Upper lobe of right lung (tissue), 1 donor: ENCODE data around the gene BRD1. TPM values are rescaled to one million over a fixed set of nuclear protein-coding genes. Genes with fewer than 3 reads are reported as not detected.

ENCODE experiments used
- ATAC-seq: fragments of 200-7000 bp; cut with Tn5 transposase; one replicate; pipeline ENCODE4 v1.9.1; 2020; ENCODE audit warnings: mild to moderate bottlenecking, moderate library complexity
- DNase-seq: peaks from one replicate; pipeline ENCODE4 v3.0.0-alpha.2; 2020
- H3K27ac ChIP-seq: fragments of 200-600 bp; one replicate; pipeline ENCODE4 v1.8.0; 2022
- H3K27me3 ChIP-seq: fragments of 200-600 bp; one replicate; pipeline ENCODE4 v1.8.0; 2022; ENCODE audit warnings: mild to moderate bottlenecking
- H3K36me3 ChIP-seq: fragments of 200-600 bp; one replicate; pipeline ENCODE4 v1.8.0; 2022
- H3K4me1 ChIP-seq: fragments of 200-600 bp; one replicate; pipeline ENCODE4 v1.8.0; 2022
- H3K4me3 ChIP-seq: fragments of 200-600 bp; one replicate; pipeline ENCODE4 v1.8.0; 2022; ENCODE audit warnings: mild to moderate bottlenecking
- H3K9me3 ChIP-seq: fragments of 200-600 bp; one replicate; pipeline ENCODE4 v1.8.0; 2022
- CTCF ChIP-seq: fragments of 200-600 bp; IDR thresholded peaks from one replicate; pipeline ENCODE4 v1.8.0; 2022; ENCODE audit warnings: antibody characterized with exemption
- intact Hi-C: fragments of 100-400 bp; cut with DNase I; formaldehyde crosslinking; loops from one replicate; pipeline ENCODE4 v1.11.0; 2022
- total RNA-seq: library from RNA; stranded (reverse); fragmentation: NEBNext Ultra II Directional; extraction: Animal tissue kit (Norgen Biotek cat#: 25700); gene quantifications from one replicate; pipeline ENCODE4 v1.2.1, GENCODE V29; 2021
- donor health status: DM: no; HTN: yes; CAD: no; lungs with severe emphysema.

The BRD1 gene
- total RNA-seq, 1 donor from 2014 or later: 39.0 TPM

- intact Hi-C loops: no loop called here
- Histone ChIP-seq H3K27me3 (peaks cover 26% of the 10 kb centered on the region), H3K4me3 (no peak overlapping the region), H3K36me3 (no peaks in the 10 kb centered on the region), H3K9me3 (no peaks in the 10 kb centered on the region), H3K4me1 (peaks cover 26% of the 10 kb centered on the region), H3K27ac (no peak overlapping the region)
- TF ChIP-seq CTCF: no peak
- ATAC-seq (no peak), DNase-seq (peak; percentile 48)
Observed at GRCh38 chr22:49850959-49851802, 23.5 kb upstream of the BRD1 start.

- Histone ChIP-seq H3K4me3 (no peak overlapping the region), H3K27me3 (peaks cover 26% of the 10 kb centered on the region), H3K4me1 (peaks cover 17% of the 10 kb centered on the region), H3K9me3 (no peaks in the 10 kb centered on the region), H3K36me3 (no peaks in the 10 kb centered on the region), H3K27ac (no peak overlapping the region)
- DNase-seq (peak; percentile 65), ATAC-seq (no peak)
- no peak for TF ChIP-seq CTCF
- intact Hi-C loops: no loop called here
Observed at GRCh38 chr22:49850021-49850911, 22.6 kb upstream of the BRD1 start.

GRCh38 chr22:49849161-49850020 lies 21.7 kb upstream of the BRD1 start:
- Histone ChIP-seq H3K4me1 (peaks cover 10% of the 10 kb centered on the region), H3K36me3 (no peaks in the 10 kb centered on the region), H3K4me3 (peak overlapping the region; percentile 53), H3K27me3 (peaks cover 26% of the 10 kb centered on the region), H3K27ac (no peak overlapping the region), H3K9me3 (no peaks in the 10 kb centered on the region)
- intact Hi-C loops: no loop called here
- DNase-seq (peak; percentile 66), ATAC-seq (no peak)
- no peak for TF ChIP-seq CTCF

GRCh38 chr22:49848690-49849160 lies 21.1 kb upstream of the BRD1 start:
- ATAC-seq: no peak
- Histone ChIP-seq H3K4me1 (peaks cover 10% of the 10 kb centered on the region), H3K36me3 (no peaks in the 10 kb centered on the region), H3K9me3 (no peaks in the 10 kb centered on the region), H3K27me3 (peaks cover 26% of the 10 kb centered on the region), H3K4me3 (peak overlapping the region; percentile 53), H3K27ac (peak overlapping the region; percentile 55)
- intact Hi-C loops: no loop called here
- TF ChIP-seq CTCF: no peak
- peak; percentile 69 for DNase-seq
